Adrenal gland (tissue), 5 donors: ENCODE data around the gene SMARCD2.

Experiments used
- CTCF ChIP-seq, 6 experiments: fragments of 450-650 bp in 4 of 6; fragments of 200-600 bp in 2 of 6; sonication (generic) in 1 of 6; IDR thresholded peaks; 1 replicate in 5 of 6; 2 replicates in 1 of 6; pipeline versions ENCODE4 v1.5.1 to v1.8.0; 2016 to 2021; ENCODE audit warnings: antibody characterized with exemption in 6 of 6, mild to moderate bottlenecking in 2 of 6, moderate library complexity in 1 of 6
- POLR2A ChIP-seq, 2 donors: fragments of 450-650 bp; IDR thresholded peaks; one replicate each; pipeline ENCODE4 v1.6.1; 2017; ENCODE audit warnings: antibody characterized with exemption in 2 of 2, mild to moderate bottlenecking in 2 of 2, moderate library complexity in 1 of 2
- donor health status: DM: no; HTN: no; CAD: no.

GRCh38 chr17:63823659-63824331, 18.7 kb downstream of the SMARCD2 start:
- TF ChIP-seq CTCF (IDR thresholded peaks at IDR 0.05) (no peak), POLR2A (IDR thresholded peaks at IDR 0.05) (no peak)
